Measurements from ENCODE around the gene CSGALNACT2. TPM values are rescaled to one million over a fixed set of nuclear protein-coding genes. Genes with fewer than 3 reads are reported as not detected.
"Not testable (repeated sequence)": the region's sequence is repeated elsewhere in the genome, so short reads cannot be mapped to it uniquely, and the experiment has no call there.

Gene CSGALNACT2
- total RNA-seq, 2 experiments from 2014 or later = 15.3 to 15.5 TPM

- TF ChIP-seq CTCF (IDR thresholded peaks at IDR 0.05) = no peak
- Mint-ChIP-seq H3K4me3 (no peak overlapping the region), H3K27me3 (no peaks in the 10 kb centered on the region), H3K36me3 (ENCODE audit: low read depth) (peaks cover 60% of the 10 kb centered on the region), H3K4me1 (ENCODE audit: low read depth) (peaks cover 21% of the 10 kb centered on the region), H3K27ac (no peak overlapping the region), H3K9me3 (peaks cover 2% of the 10 kb centered on the region)
- ATAC-seq = no peak
- POLR2A ChIA-PET = interaction anchor here (0.8 kb wide), 1 partner anchor 36 kb away, joined by 5 read pairs; no protein-coding TSS in a partner anchor
- intact Hi-C loops (cut with micrococcal nuclease) = no loop called here
- DNase-seq = no peak
- CTCF ChIA-PET = interaction anchor here (1.3 kb wide), 1 partner anchor 35 kb away, joined by 3 read pairs; no protein-coding TSS in a partner anchor
Observed at GRCh38 chr10:43174969-43175368, 36.7 kb downstream of the CSGALNACT2 start.

GRCh38 chr10:43176271-43176670, 38.0 kb downstream of the CSGALNACT2 start:
- peaks cover 17% of the 10 kb centered on the region for H3K4me1 Mint-ChIP-seq (ENCODE audit: low read depth)
- ChIA-PET CTCF (interaction anchor here (1.7 kb wide), 1 partner anchor 25 kb away, joined by 4 read pairs; no protein-coding TSS in a partner anchor), POLR2A (interaction anchor here (0.5 kb wide), 1 partner anchor 36 kb away, joined by 3 read pairs; no protein-coding TSS in a partner anchor)
- peaks cover 2% of the 10 kb centered on the region for H3K9me3 Mint-ChIP-seq
- intact Hi-C loops (cut with micrococcal nuclease) = no loop called here
- H3K36me3 Mint-ChIP-seq (ENCODE audit: low read depth) = peaks cover 61% of the 10 kb centered on the region
- ATAC-seq (no peak), DNase-seq (no peak)
- no peak overlapping the region for H3K27ac Mint-ChIP-seq
- no peaks in the 10 kb centered on the region for H3K27me3 Mint-ChIP-seq
- H3K4me3 Mint-ChIP-seq = no peak overlapping the region
- TF ChIP-seq CTCF (IDR thresholded peaks at IDR 0.05) = no peak

- no peak for TF ChIP-seq CTCF (IDR thresholded peaks at IDR 0.05)
- H3K9me3 Mint-ChIP-seq = peaks cover 2% of the 10 kb centered on the region
- POLR2A ChIA-PET = no interaction called here
- H3K36me3 Mint-ChIP-seq (ENCODE audit: low read depth) = peaks cover 63% of the 10 kb centered on the region
- ATAC-seq (no peak), DNase-seq (no peak)
- H3K4me1 Mint-ChIP-seq (ENCODE audit: low read depth) = peaks cover 5% of the 10 kb centered on the region
- CTCF ChIA-PET = interaction anchor here (1.1 kb wide), 1 partner anchor 14 kb away, joined by 3 read pairs; no protein-coding TSS in a partner anchor
- H3K27ac Mint-ChIP-seq = no peak overlapping the region
- intact Hi-C loops (cut with micrococcal nuclease) = no loop called here
- no peak overlapping the region for H3K4me3 Mint-ChIP-seq
- H3K27me3 Mint-ChIP-seq = no peaks in the 10 kb centered on the region
Observed at GRCh38 chr10:43177595-43177994, 39.4 kb downstream of the CSGALNACT2 start.

- ChIA-PET POLR2A (interaction anchor here (1.2 kb wide), 1 partner anchor 10 kb away, joined by 3 read pairs; no protein-coding TSS in a partner anchor), CTCF (interaction anchor here (1.1 kb wide), 2 partner anchors 9 to 168 kb away, joined by 3 to 4 read pairs; no protein-coding TSS in a partner anchor)
- Mint-ChIP-seq H3K4me1 (ENCODE audit: low read depth) (no peaks in the 10 kb centered on the region), H3K9me3 (peaks cover 2% of the 10 kb centered on the region), H3K27me3 (no peaks in the 10 kb centered on the region), H3K27ac (peak overlapping the region; percentile 10), H3K36me3 (ENCODE audit: low read depth) (peaks cover 70% of the 10 kb centered on the region), H3K4me3 (no peak overlapping the region)
- ATAC-seq (no peak), DNase-seq (no peak)
- TF ChIP-seq CTCF (IDR thresholded peaks at IDR 0.05) = no peak
- intact Hi-C loops (cut with micrococcal nuclease) = no loop called here
Observed at GRCh38 chr10:43181146-43181545, 42.9 kb downstream of the CSGALNACT2 start.

GRCh38 chr10:43183764-43184163, 45.5 kb downstream of the CSGALNACT2 start:
- CTCF ChIA-PET; H3K4me1 Mint-ChIP-seq (ENCODE audit: low read depth); H3K27me3 Mint-ChIP-seq; H3K9me3 Mint-ChIP-seq; H3K27ac Mint-ChIP-seq; H3K4me3 Mint-ChIP-seq; DNase-seq; intact Hi-C loops (cut with micrococcal nuclease); ATAC-seq; POLR2A ChIA-PET: not testable (repeated sequence)
- peaks cover 59% of the 10 kb centered on the region for H3K36me3 Mint-ChIP-seq (ENCODE audit: low read depth)

Data from activated CD8-positive, alpha-beta T cell treated with anti-CD3 and anti-CD28 coated beads for 36 hours (primary cell).